ENCODE measurements around the gene ASPM. TPM values are rescaled to one million over a fixed set of nuclear protein-coding genes. Genes with fewer than 3 reads are reported as not detected.

Gene ASPM
- polyA plus RNA-seq, 1 donor (not counting 4 experiments of a cell fraction or from before 2014, with no cell fraction given) = 10.0 TPM

- peaks cover 7% of the 10 kb centered on the region for H3K79me2 ChIP-seq (ENCODE audit: control insufficient read depth, insufficient read depth, low read length)
- no peak overlapping the region for H3K27ac ChIP-seq (ENCODE audit: control insufficient read depth, insufficient read depth, low read length)
- H3K4me1 ChIP-seq (ENCODE audit: control insufficient read depth, extremely low read depth, insufficient read depth, low read length) = no peaks in the 10 kb centered on the region
- TF ChIP-seq CTCF (optimal IDR thresholded peaks at IDR 0.05 in 1 of 3, IDR thresholded peaks at IDR 0.05 in 1 of 3, conservative IDR thresholded peaks at IDR 0.05 in 1 of 3; ENCODE audit: extremely low read depth in 1 of 3, insufficient read depth in 2 of 3, low read length in 3 of 3) (no peak), EZH2 (IDR thresholded peaks at IDR 0.05; ENCODE audit: low read length) (no peak)
- H2AFZ ChIP-seq (ENCODE audit: control insufficient read depth, low read length) = no peak overlapping the region
- dilution Hi-C loops (cut with MboI; ENCODE audit: extremely low pct_ligation_motif_present, low sequenced_read_pairs) = no loop called here
- H3K4me2 ChIP-seq (ENCODE audit: control insufficient read depth, extremely low read depth, insufficient read depth, low read depth, low read length) = no peak overlapping the region
- H3K9ac ChIP-seq (ENCODE audit: control insufficient read depth, extremely low read depth, insufficient read depth, low read length) = no peak overlapping the region
- H4K20me1 ChIP-seq (ENCODE audit: control insufficient read depth, extremely low read depth, insufficient read depth, low read length) = no peaks in the 10 kb centered on the region
- H3K36me3 ChIP-seq (ENCODE audit: control insufficient read depth in 2 of 2, extremely low read depth in 1 of 2, insufficient read depth in 2 of 2, low read length in 2 of 2) = no peaks in the 10 kb centered on the region
- H3K9me3 ChIP-seq (ENCODE audit: control insufficient read depth, low read depth, low read length) = no peaks in the 10 kb centered on the region
- no peaks in the 10 kb centered on the region for H3K27me3 ChIP-seq (ENCODE audit: control insufficient read depth, extremely low read depth, insufficient read depth, low read length)
- no peaks in the 10 kb centered on the region for H3K9me1 ChIP-seq (ENCODE audit: control insufficient read depth, extremely low read depth, insufficient read depth, low read length)
- no peak overlapping the region for H3K4me3 ChIP-seq (ENCODE audit: control insufficient read depth in 2 of 3, extremely low read depth in 1 of 3, insufficient read depth in 2 of 3, low read depth in 1 of 3, low read length in 3 of 3)
- no peak for FAIRE-seq
- DNase-seq (ENCODE audit: low read depth, low spot score) = no peak
These were observed 4.0 kb upstream of the ASPM start for GRCh38 chr1:197150336-197151005.

DNA sequence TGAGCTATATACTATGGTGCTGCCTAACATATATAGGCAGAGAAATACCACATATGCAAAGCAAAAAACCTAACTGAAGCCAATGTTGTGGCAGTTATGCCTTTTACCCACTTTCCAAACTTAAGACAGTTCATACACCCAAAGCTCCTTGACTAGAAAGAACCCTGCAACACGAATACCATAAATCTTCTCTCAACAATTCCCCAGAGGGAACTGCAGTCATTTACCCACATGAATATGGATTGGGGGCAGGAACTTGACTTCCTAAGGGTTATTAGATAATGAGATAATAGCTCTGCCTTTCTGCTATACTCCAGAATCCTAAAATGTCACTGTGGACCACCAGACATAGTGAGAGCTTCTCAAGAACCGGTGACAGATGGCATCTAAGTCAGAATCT, 2.9 kb upstream of the ASPM start:
- no peak overlapping the region for H3K27ac ChIP-seq (ENCODE audit: control insufficient read depth, insufficient read depth, low read length)
- DNase-seq (ENCODE audit: low read depth, low spot score) = no peak
- peaks cover 18% of the 10 kb centered on the region for H3K79me2 ChIP-seq (ENCODE audit: control insufficient read depth, insufficient read depth, low read length)
- no peak for FAIRE-seq
- TF ChIP-seq EZH2 (IDR thresholded peaks at IDR 0.05; ENCODE audit: low read length) (no peak), CTCF (optimal IDR thresholded peaks at IDR 0.05 in 1 of 3, IDR thresholded peaks at IDR 0.05 in 1 of 3, conservative IDR thresholded peaks at IDR 0.05 in 1 of 3; ENCODE audit: extremely low read depth in 1 of 3, insufficient read depth in 2 of 3, low read length in 3 of 3) (no peak)
- no peaks in the 10 kb centered on the region for H3K27me3 ChIP-seq (ENCODE audit: control insufficient read depth, extremely low read depth, insufficient read depth, low read length)
- no peak overlapping the region for H3K4me2 ChIP-seq (ENCODE audit: control insufficient read depth, extremely low read depth, insufficient read depth, low read depth, low read length)
- H3K4me1 ChIP-seq (ENCODE audit: control insufficient read depth, extremely low read depth, insufficient read depth, low read length) = peaks cover 4% of the 10 kb centered on the region
- no peak overlapping the region for H3K4me3 ChIP-seq (ENCODE audit: control insufficient read depth in 2 of 3, extremely low read depth in 1 of 3, insufficient read depth in 2 of 3, low read depth in 1 of 3, low read length in 3 of 3)
- H3K9me1 ChIP-seq (ENCODE audit: control insufficient read depth, extremely low read depth, insufficient read depth, low read length) = no peaks in the 10 kb centered on the region
- no peak overlapping the region for H2AFZ ChIP-seq (ENCODE audit: control insufficient read depth, low read length)
- dilution Hi-C loops (cut with MboI; ENCODE audit: extremely low pct_ligation_motif_present, low sequenced_read_pairs) = no loop called here
- no peak overlapping the region for H3K9ac ChIP-seq (ENCODE audit: control insufficient read depth, extremely low read depth, insufficient read depth, low read length)
- H3K9me3 ChIP-seq (ENCODE audit: control insufficient read depth, low read depth, low read length) = no peaks in the 10 kb centered on the region
- H3K36me3 ChIP-seq (ENCODE audit: control insufficient read depth in 2 of 2, extremely low read depth in 1 of 2, insufficient read depth in 2 of 2, low read length in 2 of 2) = no peaks in the 10 kb centered on the region
- no peaks in the 10 kb centered on the region for H4K20me1 ChIP-seq (ENCODE audit: control insufficient read depth, extremely low read depth, insufficient read depth, low read length)
